Urinary bladder (tissue), 4 donors: ENCODE data around the gene CAMKK2. TPM values are rescaled to one million over a fixed set of nuclear protein-coding genes. Genes with fewer than 3 reads are reported as not detected.

Source experiments
- DNase-seq: peaks from one replicate; pipeline ENCODE4 v3.0.0-alpha.2; 2015; ENCODE audit errors: extremely low spot score
- H3K27ac ChIP-seq: one replicate; pipeline ENCODE4 v1.5.1; 2013; ENCODE audit warnings: low read depth, mild to moderate bottlenecking, moderate library complexity
- H3K36me3 ChIP-seq: one replicate; pipeline ENCODE4 v1.6.1; 2013; ENCODE audit warnings: mild to moderate bottlenecking, moderate library complexity; ENCODE audit not compliant: insufficient read depth
- H3K4me1 ChIP-seq: one replicate; pipeline ENCODE4 v1.6.1; 2013; ENCODE audit warnings: mild to moderate bottlenecking, moderate library complexity; ENCODE audit not compliant: insufficient read depth
- H3K4me3 ChIP-seq: one replicate; pipeline ENCODE4 v1.5.1; 2013; ENCODE audit warnings: low read depth, low read length
- WGBS: extraction: QIAGEN DNeasy Blood & Tissue Kit; methylation state at CpG from one replicate; pipeline ENCODE4 v1.1.7; 2013; 5-methylcytosine and 5-hydroxymethylcytosine counted together
- polyA plus RNA-seq: library from polyadenylated mRNA; stranded (reverse); fragments of 200-250 nt; gene quantifications from one replicate; pipeline ENCODE4 v1.2.3, GENCODE V29; 2013
- total RNA-seq: library from RNA; depleted of rRNA; stranded (reverse); fragments of >200 nt; gene quantifications from one replicate; pipeline ENCODE4 v1.2.3, GENCODE V29; 2014
- donor health status: healthy with polysubstance abuse.
- donor health status: healthy.

CAMKK2 gene
- total and polyA plus RNA-seq, 2 donors, result 18.5 to 47.0 TPM

GRCh38 chr12:121189131-121189530 lies 107.4 kb downstream of the CAMKK2 start:
- Histone ChIP-seq H3K27ac (no peak overlapping the region), H3K4me1 (no peaks in the 10 kb centered on the region), H3K4me3 (no peak overlapping the region), H3K36me3 (no peaks in the 10 kb centered on the region)
- WGBS, result 92% methylated on average over 9 of the region's 9 CpGs
- no peak for DNase-seq

GRCh38 chr12:121188227-121188626 lies 108.3 kb downstream of the CAMKK2 start:
- Histone ChIP-seq H3K36me3 (no peaks in the 10 kb centered on the region), H3K27ac (no peak overlapping the region), H3K4me3 (no peak overlapping the region), H3K4me1 (no peaks in the 10 kb centered on the region)
- no peak for DNase-seq
- 96% methylated on average over 2 of the region's 2 CpGs for WGBS

Other genes with a start within 250 kb of the CAMKK2 start
- 4.0 TPM for gene P2RX7, start 163.8 kb downstream of the CAMKK2 start, total RNA-seq
- gene P2RX7, start 163.8 kb downstream of the CAMKK2 start, polyA plus RNA-seq, result 2.0 TPM
- 14.6 TPM for gene P2RX4, start 86.6 kb downstream of the CAMKK2 start, total RNA-seq
- gene P2RX4, start 86.6 kb downstream of the CAMKK2 start, polyA plus RNA-seq, result 14.7 TPM
- 222 TPM for gene ANAPC5, start 55.7 kb upstream of the CAMKK2 start, total RNA-seq
- gene ANAPC5, start 55.7 kb upstream of the CAMKK2 start, polyA plus RNA-seq, result 102 TPM
- gene RNF34, start 103.4 kb upstream of the CAMKK2 start, total RNA-seq, result 77.4 TPM
- gene RNF34, start 103.4 kb upstream of the CAMKK2 start, polyA plus RNA-seq, result 22.0 TPM